ENCODE measurements around the gene LITAF. TPM values are rescaled to one million over a fixed set of nuclear protein-coding genes. Genes with fewer than 3 reads are reported as not detected.
"Not testable (repeated sequence)": the region's sequence is repeated elsewhere in the genome, so short reads cannot be mapped to it uniquely, and the experiment has no call there.

The LITAF gene
- polyA plus RNA-seq, 10 donors = 18.6 to 58.3 (median 37.4) TPM

DNA sequence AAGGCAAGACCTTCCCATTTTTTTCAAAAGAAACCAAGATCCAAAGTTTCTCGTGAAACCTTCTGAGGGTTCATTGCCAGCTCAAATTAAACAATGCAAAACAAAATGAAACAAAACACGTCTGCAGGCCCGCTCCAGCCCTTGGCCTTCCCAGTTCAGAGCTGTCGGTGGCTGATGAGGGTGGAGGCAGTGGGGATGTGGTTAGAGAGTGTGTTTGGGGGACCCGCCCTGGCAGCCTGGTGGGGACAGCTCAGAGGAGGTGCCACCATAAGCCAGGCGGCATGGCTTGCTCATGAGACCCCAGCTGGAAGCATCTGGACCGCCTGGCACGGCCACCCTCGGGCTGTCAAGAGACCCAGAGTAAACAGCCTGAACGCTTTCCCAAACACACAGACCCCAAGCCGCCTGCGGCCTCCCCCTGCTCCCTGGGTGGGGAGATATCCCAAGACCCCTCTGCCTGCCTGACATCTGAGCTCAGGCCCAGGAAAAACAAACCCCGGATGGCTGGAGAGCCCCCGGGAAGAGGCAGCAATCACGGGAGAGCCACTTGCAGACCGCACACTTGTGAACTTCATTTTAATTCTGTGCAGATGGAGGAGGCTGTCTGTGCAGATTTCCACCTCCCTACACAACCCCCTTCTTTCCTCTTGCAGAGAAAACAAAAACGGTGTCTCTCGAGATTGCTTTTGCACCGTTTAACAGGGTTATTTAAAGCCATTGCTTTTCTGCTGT lies 35.4 kb upstream of the LITAF start:
- DNase-seq = peak in 1 of 3 donors; percentile 55

DNA sequence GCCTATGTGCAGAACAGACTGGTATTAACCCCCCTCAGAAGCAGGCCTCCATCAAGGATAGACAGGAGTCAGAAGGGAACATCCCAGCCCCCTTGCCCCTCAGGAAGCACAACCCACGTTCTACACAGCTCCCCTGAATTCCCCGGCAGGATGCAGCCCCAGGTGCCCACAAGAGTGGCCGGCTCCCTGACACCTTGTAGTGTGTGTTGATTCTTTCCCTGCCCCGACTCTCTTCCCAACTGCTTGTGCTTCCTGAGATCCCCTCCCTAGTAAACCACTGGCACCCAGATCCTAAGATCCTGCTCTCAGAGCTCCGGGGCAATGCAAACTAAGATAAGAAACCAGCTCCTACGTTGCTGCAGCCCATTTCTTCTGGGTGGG lies 34.8 kb upstream of the LITAF start:
- DNase-seq = no peak

DNA sequence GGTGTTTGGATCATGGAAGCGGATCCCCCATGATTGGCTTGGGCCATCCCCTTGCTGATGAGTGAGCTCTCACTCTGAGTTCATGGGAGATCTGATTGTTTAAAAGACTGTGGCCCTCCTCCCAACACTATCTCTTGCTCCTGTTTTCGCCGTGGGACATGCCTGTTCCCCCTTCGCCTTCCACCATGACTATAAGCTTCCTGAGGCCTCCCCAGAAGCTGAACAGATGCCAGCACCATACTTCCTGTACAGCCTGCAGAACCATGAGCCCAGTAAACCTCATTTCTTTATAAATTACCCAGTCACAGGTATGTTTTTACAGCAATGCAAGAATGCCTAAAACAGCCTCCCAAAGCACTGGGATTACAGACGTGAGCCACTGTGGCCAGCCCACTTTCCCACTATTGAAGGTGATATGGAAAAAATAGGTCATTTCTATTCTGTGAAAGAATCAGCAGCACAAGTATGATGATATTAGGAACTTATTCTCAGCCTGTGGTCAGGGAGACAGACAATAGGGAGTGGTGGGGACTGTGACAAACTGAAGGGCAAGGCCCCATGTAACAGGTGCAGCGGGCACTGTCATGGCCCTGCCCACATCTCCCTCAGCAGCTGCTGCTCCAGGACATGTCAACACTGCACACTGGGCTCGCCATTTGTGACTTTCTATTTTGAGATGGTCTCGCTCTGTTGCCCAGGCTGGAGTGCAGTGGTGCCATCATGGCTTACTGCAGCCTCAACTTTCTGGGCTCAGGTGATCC lies 33.7 kb upstream of the LITAF start:
- DNase-seq = no peak

DNA sequence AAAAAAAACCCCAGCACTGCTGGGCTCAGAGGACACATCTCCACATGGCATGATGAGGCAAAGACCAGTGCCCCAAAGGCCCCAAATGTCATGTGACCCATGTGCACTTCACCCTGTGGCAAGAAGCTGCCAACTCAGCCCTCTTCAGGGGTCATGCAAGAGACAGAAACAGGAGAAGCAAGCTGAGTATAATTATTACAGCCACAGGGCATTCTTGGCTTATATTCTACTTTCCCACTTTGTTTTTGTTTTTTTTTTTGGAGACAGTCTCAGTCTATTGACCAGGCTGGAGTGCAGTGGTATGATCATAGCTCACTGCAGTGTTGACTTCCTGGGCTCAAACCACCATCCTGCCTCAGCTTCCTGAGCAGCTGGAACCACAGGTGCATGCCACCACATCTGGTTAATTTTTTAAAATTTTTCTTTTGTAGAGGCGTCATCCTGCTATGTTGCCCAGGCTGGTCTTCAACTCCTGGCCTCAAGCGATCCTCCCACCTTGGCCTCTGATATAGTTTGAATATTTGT lies 32.7 kb upstream of the LITAF start:
- DNase-seq = no peak

DNA sequence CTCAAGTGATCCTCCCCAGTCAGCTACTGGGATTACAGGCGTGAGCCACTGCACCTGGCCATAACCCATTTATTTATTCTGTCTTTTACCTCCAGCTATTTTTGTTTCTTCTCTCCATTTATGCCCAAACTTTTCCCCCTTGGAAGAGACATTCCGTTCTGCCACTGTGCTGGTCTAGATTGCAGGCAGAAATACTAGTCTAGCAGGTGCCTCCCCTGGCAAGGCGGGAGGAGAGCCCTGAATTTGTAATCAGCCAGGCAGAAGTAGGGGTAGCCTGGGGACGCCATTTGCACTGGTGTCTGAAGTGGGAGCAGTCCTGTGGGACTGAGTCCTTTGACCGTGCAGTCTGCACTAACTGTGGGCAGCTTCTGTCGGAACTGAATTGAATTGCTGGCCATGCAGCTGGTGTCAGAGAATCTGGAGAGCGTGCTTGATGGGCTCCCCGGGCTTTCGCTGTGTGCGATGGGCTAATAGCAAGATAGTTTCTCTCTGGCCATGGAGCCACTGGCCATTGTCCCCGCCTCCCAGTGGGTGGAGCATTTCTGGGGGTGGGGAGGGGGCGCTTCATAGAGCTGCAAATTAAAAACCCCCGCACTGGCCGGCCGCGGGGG lies 31.5 kb upstream of the LITAF start:
- no peak for DNase-seq

DNA sequence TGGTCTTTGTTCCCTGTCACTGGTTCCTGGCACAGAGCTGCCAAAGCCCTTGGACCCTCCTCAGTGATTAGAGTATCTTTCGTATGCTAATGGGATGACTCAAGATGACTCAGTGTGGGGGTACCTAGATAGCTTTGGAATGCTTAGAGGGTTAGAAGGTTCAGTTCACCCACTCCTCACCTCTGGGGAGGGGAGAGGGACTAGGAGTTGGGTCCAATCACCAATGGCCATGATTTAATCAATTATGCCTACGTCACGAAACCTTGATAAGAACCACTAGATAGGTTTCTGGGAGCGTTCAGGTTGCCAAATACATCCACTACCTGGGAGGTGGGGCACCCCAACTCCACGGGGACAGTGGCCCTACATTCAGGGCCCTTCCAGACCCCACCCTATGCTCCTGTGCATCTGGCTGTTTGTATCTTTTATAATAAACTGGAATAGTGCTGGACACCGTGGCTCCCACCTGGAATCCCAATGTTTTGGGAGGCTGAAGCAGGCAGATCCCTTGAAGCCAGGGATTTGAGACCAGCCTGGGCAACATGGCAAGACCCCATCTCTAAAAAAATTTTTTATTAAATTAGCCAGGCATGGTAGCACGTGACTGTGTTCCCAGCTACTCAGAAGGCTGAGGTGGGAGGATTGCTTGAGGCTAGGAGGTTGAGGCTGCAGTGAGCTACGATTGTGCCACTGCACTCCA lies 29.2 kb upstream of the LITAF start:
- no peak for DNase-seq

DNA sequence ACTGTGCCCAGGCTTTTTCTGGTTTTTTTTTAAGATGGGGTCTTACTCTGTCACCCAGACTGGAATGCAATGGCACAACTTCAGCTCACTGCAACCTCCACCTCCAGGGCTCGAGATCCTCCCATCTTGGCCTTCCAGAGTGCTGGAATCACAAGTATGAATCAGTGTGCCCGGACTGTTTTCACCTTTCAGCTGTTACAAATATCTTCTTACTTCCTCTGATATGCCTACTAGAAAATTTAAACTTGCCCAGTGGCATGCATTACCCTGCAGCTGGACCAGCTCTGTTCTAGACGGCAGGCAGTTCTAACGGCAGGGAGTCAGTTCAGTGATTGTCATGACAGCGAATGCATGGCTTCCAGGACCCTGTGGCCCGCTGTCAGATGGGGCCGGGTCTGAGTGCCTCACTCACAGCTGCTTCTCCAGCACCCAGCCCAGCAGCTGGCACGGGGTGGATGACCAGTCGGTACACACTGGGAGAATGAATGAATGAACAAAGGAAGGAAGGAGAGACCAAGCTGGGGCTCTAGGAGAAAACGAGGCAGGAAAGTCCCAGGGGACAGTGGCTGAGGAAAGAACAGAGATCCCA lies 28.0 kb upstream of the LITAF start:
- DNase-seq = no peak

DNA sequence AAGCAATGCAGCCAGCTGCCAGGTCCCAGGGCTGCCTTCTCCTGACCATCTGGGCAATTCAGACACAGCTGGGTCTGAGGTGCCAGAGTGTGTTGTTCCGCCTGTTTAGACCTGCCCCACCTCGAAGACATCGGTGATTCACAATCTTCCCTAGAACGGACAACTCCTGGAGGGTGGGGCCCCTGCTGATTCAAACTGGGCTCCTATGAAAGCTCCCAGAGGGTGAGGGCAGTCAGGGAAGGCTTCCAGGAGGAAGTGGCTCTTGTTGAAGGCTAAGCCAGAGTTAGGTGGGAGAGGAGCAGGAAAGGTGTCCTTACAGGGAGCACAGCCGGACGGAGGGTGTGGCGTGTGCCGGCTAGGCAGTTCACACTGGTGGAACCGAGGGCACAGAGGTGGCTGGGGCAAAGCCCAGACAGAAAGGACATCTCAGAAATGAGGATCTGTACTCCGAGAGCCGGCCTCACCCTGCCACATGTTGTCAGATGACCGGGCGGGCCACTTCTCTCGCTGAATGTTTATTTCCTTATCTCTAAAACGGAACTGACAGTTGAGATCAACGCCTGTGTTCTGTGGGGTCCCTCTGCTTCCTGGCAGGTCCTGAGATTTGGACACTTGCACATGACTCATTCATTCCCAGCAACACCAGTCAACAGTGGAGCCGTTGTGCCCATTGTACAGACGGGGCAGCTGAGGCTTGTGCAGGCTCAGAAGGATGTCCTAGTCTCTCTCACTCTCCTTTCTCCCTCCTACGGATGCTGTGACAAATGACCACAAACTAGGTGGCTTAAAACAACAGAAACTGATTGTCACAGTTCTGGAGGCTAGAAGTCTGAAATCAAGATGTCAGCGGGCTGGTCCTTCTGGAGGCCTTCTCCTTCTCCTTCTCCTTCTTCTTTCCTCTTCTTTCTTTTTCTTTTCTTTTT lies 26.9 kb upstream of the LITAF start:
- no peak for DNase-seq

DNA sequence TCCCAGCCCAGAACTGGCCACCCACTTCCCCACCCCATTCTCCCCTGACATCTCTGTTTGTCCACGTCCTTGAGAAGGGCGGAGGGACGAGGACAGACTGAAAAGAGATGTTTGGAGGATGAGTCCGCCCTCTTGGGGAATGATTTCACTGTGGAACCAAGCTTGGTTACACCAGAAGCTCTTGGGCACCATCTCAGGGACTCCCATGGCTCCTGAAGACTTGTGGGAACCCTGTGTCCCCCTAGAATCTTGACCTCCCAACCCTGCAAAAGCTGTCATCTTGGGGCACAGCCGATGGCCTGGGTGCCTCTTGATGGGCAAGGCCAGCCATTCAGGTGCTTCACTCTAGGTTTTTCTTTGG lies 25.9 kb upstream of the LITAF start:
- DNase-seq = no peak

DNA sequence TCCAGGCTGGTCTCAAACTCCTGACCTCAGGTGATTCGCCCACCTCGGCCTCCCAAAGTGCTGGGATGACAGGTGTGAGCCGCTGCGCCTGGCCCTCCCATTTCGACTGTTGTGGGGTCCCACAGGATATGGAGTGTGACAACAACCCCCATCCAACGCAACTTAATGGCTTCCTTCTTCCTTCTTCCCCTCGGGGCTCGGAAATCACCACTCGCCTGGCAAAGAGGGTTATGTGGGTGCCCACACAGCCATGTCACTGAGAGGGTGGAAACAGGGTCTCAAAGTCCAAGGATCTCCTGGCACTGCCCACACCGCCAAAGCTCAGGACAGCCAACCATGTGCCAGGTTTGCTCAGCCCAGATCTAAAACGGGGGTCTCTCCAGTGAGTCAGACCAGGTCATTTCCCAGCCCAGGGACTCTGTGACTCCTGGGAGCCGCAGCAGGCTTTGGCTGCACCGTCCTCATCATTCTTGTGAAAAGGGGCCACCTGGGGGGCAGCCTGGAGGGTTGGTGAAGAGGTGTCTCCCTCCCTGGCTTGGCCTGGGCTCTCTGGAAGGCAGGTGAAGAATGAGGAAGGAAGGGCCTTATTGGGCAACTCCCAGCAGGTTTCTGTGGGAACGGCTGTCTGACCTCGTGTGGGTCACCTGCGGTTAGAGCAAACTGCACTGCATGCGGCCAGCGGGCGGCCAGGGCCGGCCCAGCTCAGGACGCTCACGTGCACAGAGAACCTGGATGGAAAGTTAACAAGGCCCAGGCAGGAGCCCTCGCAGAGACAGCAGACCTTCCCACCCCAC lies 25.3 kb upstream of the LITAF start:
- no peak for DNase-seq

DNA sequence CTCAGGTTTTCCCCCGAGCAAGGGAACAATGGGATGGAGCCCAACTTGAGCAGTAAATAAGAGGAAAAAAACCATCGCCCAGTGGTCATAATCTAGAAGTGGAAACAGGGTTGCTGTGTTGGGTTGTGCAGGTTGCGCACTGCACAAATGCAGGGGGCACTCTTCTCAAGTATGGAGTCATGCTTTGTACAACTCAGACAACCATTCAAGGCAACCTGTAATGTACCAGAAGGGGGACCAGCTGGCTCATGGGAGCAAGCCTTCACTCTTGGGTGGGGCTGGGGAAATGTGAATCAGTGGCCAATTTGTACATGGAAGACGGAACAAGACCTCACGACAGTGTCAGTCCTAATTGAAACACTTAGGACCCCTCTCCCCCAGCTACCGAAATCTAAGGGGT lies 23.9 kb upstream of the LITAF start:
- no peak for DNase-seq

DNA sequence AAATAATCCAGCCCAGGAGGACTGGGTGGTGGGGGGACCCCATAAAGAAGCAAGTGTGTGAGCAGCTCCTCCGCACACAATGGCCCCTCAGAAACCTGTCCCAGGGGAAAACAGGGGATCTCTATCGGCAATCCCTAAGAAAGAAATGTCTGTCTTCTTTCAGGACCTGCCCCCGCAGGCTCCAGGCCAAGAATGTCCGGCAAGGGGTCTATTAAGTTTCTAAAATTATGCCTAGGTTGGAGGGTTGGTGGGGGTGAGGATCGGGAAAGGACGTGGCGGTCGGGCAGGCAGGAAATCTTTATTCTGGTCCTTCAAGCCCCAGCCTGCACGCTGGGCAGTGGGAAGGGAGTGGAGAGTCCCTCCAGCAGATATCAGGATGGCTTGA lies 23.4 kb upstream of the LITAF start:
- no peak for DNase-seq

DNA sequence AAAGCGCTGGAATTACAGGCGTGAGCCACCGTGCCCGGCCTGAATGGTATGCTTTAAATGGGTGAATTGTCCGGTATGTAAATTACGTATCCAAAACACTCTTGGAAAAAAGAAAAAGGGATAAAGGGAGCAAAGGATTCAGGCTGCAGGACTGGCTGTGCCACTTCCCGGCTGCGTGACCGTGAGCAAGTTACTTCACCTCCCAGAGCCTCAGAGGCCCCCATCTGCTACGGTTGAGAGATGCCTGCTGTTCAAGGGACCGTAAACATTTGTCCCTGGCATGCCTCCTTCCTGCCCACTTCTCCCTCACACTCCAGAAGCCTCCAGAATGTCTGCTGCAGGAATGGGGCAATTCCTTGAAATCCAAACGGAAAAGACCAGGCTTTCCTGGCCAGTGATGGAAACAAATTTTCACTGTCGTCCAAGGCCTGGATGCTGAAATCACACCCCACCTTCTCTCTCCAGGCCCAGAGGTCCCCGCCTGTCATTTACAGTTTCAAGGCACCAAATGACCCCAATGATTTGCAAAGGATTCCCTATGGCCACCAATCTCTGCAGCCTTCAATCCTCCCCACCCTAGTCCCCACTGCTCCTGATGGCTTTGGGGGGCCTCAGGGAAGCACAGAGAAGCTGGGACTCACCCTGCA lies 22.9 kb upstream of the LITAF start:
- no peak for DNase-seq

DNA sequence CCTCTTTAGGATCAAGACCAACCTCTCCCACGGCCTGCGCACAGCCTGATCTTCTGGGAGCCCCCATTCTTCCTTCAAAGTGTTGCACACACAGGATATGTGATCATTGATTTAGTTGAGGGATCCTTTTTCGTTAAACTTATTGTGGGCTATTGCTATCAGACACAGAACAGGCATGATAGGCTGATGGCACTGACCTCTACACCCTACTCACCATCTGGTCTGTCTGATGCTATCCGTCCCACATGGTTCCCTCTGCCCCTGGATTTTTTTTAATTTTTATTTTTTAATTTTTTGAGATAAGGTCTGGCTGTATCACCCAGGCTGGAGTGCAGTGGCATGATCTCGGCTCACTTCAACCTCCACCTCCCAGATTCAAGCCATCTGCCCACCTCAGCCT lies 19.2 kb upstream of the LITAF start:
- DNase-seq = no peak

DNA sequence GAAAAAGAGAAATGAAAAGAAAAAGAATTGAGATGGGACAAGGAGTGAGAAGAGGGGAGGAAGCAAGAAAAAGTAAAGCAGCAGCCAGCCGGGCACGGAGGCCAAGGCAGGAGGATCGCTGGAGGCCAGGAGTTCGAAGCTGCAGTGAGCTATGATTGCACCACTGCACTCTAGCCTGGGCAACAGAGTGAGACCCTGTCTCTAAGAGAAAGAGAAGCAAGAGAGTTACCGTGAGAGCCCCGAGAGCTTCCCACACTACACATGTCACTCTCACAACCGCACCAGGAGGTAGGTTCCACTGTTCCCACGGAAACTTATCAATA lies 18.8 kb upstream of the LITAF start:
- no peak for DNase-seq

DNA sequence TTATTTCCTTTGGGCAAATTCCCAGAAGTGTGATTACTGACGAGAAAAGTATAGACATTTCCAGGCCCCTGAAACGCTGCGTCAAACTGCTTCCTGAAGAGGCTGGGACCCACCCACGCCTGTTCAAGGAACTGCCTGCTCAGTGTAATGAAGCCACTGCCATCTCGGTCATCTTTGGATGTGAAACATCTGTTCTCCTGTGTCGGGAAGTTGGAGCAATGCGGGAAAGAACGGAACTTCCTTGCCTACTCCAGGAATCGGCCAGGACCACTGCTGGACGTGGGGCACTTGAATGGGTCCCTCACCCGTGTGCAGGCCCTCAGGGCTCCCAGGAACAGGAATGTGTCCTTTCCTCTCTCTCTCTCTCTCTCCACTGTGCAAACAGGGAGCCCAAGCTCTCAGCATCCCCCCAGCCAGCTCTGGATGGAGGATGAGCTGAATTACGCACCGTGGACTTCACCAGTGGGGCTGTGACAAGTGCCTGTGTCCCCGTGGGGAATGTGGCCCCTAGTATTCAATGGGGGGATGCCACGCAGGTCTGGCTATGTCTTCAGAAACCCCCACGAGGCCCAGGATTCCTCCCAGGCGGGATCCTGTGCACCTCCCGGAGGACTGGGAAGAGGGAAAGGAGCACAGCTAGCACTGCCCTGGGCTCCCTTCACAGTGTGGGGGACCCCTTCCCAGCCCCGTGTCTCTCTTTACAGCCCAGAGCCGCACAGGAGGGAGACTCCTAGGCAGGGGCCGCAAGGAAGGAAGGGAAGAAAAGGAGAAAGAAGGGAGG lies 18.3 kb upstream of the LITAF start:
- peak in 1 of 3 donors; percentile 72 for DNase-seq

DNA sequence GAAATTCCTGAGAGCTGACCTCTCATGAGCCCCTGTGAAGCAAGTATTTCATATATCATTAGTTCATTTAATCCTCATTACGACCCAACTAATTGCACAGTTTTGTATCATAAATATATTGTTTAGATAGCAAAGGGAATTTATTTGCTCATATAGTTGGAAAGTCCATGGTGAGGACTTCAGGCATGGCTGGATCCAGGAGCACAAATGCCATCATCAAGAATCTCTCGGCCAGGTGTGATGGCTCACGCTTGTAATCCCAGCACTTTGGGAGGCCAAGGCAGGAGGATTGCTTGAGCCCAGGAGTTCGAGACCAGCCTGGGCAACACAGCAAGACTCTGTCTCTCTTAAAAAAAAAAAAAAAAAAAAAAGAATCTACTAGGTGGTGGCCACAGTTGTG lies 17.6 kb upstream of the LITAF start:
- not testable (repeated sequence) for DNase-seq

DNA sequence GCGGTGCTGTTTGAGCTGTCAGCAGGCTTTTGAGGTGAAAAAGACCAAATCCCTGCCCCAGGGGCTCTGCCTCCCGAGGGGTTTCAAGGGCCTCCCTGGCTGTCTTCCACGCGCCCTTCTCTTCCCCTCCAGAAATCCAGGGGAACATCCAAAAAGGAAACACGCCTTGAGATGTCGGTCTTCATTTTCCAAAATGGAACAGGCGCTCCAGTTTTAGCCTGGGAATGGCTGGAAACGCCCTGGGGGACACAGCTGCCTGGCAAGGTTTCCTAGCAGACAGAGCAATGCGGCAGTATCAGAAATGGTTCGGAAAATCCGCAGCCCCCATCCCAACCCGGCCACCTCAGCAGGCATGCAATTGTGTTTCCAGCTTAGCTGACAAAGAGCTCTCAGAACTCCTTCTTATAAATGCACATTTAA lies 16.6 kb upstream of the LITAF start:
- peak in 2 of 3 donors; percentile 66 to 88 for DNase-seq

DNA sequence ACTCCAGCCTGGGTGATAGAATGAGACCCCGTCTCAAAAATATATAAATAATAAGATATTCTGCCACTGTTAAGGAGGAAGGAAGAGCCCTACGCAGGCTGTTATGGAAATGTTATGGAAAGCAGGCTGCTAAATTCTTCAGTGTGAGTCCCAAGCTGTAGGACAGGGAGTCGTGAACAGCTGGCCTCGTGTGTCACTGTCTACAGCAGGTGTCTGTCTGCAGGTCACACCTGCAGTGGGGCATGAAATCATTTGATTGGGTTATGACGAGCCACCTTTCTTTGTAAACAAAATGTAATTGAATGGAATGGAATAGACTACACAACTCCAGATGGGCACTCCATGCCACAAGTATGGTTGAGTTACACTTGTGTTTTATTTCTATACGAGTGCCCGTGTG lies 15.6 kb upstream of the LITAF start:
- DNase-seq = no peak

Data from muscle of back (tissue), 11 donors.